Left lobe of liver (tissue), 2 donors: ENCODE results near the gene SIAH2. TPM values are rescaled to one million over a fixed set of nuclear protein-coding genes. Genes with fewer than 3 reads are reported as not detected.
A peak's percentile ranks its signal among the peaks of the same experiment; 100 is the strongest.

Experiments
- ATAC-seq: fragments of 200-7000 bp; cut with Tn5 transposase; one replicate; pipeline ENCODE4 v1.9.1; 2020; ENCODE audit warnings: mild to moderate bottlenecking, moderate library complexity
- DNase-seq: peaks from one replicate; pipeline ENCODE4 v3.0.0-alpha.2; 2020; ENCODE audit warnings: low spot score
- total RNA-seq: library from RNA; stranded (reverse); gene quantifications from one replicate; pipeline ENCODE4 v1.2.1, GENCODE V29; 2021
- donor health status: DM: no; HTN: no; CAD: no; lungs with moderate emphysema.
- donor health status: DM: no; HTN: yes; CAD: no.

Gene SIAH2
- total RNA-seq, 1 donor from 2014 or later, result 39.5 TPM

- DNase-seq (peak; percentile 85), ATAC-seq (peak; percentile 41)
Observed at GRCh38 chr3:150736903-150737832, 25.8 kb downstream of the SIAH2 start.

DNA sequence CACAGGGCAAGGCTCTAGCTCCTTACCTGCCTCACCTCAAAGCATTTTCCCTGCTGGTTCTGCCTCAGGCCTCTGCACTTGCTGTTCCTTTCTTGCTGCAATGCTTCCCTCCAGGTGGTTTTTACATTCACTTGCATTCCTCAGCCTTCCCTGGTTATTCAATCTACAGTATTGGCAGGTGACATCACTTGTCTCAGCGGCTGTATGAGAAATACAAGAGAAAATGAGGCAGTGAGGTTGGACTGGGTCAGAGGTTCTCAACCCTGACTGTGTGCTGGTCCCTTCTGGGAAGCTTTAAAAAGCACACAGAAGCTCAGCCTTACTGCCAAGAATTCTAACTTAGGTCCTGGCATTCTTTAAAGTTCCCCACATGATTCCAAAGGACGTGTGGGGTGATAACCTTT is 26.7 kb downstream of the SIAH2 start:
- peak; percentile 22 for ATAC-seq
- DNase-seq, result no peak

GRCh38 chr3:150734795-150735119 is 28.2 kb downstream of the SIAH2 start:
- ATAC-seq (no peak), DNase-seq (no peak)

GRCh38 chr3:150733936-150734794 is 28.8 kb downstream of the SIAH2 start:
- DNase-seq, result peak; percentile 70
- peak; percentile 65 for ATAC-seq

DNA sequence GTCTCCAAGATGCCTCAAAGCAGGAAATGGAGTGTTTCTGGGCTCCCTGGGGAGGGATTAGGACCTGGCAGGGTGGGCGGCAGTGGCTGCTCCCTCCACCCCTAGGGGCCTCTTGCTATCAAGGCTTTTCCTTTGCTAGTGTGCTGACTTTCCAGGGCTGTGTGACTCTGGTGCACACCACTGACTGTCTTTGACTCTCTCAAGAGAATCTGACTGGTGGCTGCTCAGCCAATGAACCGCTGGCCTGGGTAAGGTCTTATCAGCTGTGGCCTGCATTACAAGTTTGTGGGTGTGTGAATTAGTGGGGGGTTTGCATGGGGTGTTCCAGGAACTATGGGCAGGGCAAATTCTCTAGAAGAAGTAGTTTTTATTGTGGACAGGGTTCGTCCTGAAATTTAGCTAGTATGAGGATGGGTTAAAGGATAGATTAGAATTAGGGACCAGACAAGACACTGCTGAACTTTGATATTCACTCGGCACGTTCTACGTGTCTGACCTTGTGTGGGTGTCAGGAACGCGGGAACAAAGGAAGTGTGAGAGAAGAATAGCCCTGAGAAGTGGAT is 29.5 kb downstream of the SIAH2 start:
- DNase-seq, result no peak

GRCh38 chr3:150729682-150730360 is 33.1 kb downstream of the SIAH2 start:
- DNase-seq (no peak), ATAC-seq (no peak)

More for the DNA sequence above, 29.5 kb downstream of the SIAH2 start:
- ATAC-seq, result no peak

GRCh38 chr3:150727653-150728502 is 35.1 kb downstream of the SIAH2 start:
- DNase-seq (peak; percentile 73), ATAC-seq (peak; percentile 68)

- DNase-seq, result no peak
- no peak for ATAC-seq
Observed at GRCh38 chr3:150725548-150725947, 37.4 kb downstream of the SIAH2 start.

DNA sequence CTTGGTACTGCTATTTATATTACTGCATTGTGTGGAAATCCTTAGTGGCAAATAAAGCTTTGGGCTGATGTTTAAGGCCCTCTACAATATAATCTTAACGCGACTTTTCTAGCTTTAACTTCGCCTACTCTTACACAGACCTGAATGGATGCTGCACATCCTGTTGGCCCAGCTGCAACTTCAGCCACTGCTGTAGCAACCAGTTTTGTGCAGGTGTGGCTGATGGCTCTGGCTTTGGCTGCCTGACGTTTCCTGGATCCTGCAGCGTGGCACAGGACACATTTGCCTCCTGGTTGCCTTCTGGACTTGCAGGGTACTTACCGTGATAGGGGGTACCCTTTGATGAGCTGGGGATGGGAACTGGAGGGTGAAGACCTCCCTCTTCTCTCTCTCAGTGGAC is 39.0 kb downstream of the SIAH2 start:
- ATAC-seq, result no peak
- no peak for DNase-seq

DNA sequence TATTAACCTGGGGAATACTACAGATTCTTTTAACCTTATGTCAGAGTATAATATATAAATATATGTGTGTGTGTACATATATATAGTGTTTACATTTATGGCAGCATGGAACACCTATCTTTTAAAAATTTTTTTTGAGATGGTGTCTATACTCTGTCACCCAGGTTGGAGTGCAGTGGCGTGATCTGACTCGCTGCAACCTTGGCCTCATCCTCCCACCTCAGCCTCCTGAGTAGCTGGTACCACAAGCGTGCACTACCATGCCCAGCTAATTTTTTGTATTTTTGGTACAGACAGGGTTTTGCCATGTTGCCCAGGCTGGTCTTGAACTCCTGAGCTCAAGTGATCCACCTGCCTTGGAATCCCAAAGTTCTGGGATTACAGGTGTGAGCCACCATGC is 40.7 kb downstream of the SIAH2 start:
- ATAC-seq (no peak), DNase-seq (no peak)

DNA sequence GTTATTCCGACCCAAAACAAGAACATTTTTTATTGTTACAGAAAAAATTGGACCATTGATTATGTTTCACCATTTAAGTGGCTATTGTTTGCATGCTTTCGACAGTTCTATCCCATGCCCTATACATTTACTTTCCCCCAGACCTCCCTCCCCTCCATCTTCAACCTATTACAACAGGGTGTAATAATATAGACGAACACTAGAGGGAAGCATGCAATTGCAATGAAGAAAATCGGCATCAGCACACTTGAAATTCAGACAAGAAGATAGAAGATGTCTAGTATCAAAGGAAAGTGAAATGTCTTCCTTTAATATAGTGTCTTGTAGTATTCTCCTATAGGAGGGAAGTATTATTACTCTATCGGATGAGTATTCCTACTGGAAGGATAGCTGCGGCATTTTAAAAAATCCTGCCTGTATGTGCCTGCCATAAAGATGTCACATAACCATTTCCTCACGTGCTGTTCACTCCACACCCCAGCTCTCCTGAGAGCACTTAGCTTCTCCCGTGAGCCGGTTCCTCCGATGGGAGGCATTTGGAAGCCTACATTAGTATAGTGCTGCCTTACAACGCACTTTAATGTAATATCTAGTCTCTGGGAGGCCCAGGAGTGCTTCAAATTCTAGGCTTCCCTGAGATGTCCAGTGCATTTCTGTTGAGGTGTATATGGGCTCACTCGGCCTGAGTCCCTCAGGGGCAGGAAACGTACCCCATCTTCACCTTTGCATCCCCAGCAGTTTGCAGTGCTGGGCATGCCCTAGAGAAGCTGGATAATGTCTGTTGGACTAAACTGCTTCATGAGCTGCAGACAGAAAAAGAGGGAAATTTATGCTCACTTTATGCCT is 41.5 kb downstream of the SIAH2 start:
- no peak for DNase-seq
- ATAC-seq, result peak; percentile 96

DNA sequence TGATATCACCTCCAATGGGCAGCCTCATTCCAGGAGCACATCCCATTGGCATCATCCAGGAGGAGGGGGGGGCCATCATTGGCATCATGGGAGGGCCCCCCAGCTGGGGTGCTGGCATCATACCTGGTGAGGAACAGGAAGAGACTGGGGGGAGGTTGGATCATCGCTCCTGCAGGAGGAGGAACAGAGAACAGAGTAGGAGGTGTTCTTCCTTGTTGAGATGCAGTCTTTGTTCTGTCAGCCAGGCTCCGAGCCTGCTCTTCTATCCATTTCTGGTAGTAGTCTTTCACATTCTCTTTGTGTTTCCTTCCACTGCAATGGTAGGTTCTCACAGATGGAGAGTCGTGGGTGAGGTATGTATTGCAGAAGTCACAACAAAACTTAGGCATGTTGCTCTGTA is 42.5 kb downstream of the SIAH2 start:
- DNase-seq (no peak), ATAC-seq (no peak)

DNA sequence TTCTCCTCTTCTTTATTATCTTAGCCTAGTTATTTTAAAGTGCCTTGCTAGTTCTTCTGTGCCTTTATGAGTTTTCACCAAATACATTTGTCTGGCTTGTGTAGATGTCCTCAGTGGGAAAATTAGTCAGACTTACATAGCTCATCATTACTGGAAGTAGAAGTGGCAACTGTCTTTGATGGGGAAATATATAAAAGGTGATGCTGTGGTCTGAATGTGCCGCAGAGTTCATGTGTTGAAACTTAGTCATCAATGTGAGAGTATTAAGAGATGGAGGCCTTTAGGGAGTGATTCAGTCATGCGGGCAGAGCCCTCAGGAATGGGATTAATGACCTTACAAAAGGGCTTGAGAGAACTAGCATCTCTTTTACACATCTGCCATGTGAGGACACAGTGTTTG is 52.9 kb downstream of the SIAH2 start:
- DNase-seq, result no peak
- ATAC-seq, result no peak

GRCh38 chr3:150703756-150704344 is 59.1 kb downstream of the SIAH2 start, which contains the start of gene ERICH6:
Gene ERICH6, minus strand, starts transcription at chr3:150703920. Its CDS starts 22 bp downstream, at chr3:150703898.
- ATAC-seq (peak; percentile 98), DNase-seq (peak; percentile 92)

DNA sequence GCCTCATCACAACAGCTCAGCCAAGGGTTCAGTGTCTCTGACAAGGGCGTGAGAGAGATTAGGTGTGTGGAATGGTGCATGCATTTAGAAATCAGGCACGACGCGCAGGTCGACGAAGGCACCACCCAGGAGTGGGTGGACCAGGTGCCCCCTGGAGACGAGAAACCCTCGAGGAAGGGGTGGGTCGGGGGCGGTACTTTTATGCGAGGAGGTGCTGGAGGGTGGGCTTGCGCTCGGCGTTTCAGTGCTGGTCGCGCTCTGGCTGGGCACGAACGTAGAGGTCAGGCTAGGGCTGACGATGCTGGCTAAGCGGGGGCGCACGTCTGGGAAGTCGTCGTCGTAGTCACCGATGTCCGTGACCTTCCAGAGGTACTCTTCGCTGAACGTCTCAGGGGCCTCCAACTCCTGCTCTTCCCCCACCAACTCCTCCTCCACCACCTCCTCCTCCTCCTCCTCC is 59.6 kb downstream of the SIAH2 start:
- DNase-seq, result peak; percentile 50
- ATAC-seq, result peak; percentile 62

DNA sequence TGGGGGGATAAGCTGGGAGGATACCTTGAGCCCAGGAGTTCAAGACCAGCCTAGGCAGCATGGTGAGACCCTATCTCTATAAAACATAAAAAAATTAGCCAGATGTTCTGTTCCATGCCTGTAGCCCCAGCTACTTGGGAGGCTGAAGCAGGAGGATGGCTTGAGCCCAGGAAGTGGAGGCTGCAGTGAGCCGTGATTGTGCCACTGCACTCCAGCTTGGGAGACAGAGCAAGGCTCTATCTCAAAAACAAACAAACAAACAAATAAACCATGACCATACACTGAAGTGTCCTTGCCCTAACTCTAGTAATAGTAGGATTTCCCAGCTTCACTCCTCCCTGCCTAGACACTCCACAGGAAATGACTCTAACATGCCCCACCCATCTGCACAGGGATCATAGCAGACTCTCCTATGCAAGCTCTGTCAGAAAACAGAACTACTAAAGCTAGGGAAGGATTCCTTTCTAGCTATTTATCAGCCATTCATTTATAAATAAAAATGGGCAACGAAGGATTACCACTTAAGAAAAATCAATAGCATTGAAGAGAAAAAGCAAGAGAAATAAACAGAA is 63.8 kb downstream of the SIAH2 start:
- DNase-seq (no peak), ATAC-seq (no peak)

DNA sequence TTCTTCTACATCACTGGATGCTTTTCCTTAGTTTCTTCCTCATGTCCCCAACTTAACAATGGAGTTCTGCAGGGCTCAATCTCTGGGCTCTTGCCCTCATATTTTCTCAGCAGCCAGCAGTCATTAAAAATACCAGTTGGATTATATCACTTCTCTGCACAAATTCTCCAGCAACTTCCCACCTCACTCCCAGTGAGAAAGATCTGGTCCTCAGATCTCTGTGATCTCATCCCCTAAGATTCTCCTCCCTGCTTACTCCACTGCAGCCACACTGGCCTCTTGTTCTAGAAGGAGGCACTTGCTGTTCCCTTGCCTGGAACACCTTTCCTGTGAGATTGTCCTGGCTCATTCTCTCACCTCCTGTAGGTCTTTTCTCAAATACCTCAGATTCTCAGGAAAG is 65.3 kb downstream of the SIAH2 start:
- ATAC-seq (no peak), DNase-seq (no peak)

DNA sequence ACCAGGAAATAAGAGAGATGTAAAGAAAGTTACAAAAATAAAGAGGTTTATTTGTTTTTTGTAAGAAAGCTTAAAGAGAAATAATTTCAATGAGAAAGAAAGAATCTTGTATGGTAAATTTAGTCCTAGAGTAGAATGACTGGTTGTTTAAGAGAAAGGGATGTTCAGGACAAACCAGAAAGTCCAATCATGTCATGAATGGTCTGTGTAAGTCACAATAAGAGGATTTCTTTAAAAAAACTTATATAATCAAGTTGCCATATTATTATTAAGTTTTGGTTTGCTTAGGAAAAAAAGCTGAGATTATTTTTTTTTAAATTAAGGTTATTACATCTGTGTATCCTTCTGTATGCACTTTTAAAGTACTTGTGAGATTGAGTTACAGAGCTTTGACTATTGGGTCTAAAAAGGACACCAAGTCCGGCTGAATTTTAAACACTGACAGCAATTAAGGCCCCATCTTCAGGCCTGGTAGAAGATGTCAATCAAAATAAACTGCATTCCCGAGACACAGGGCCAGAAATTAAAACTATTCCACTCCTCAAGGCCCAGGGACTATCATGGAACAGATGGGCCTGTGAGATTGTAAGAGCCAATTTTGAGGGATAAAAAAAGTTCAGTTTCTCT is 71.4 kb downstream of the SIAH2 start:
- DNase-seq (no peak), ATAC-seq (no peak)
